H1 (cell line): ENCODE results near the gene CSNK1D. TPM values are rescaled to one million over a fixed set of nuclear protein-coding genes. Genes with fewer than 3 reads are reported as not detected.

ENCODE experiments used
- CTCF ChIA-PET: fragments of 300-600 bp; sonication (Branson Sonifier 250); formaldehyde crosslinking; loops from one replicate; lab custom pipeline; 2021; ENCODE audit not compliant: partially characterized antibody; lab: Charles Lee
- POLR2A ChIA-PET: fragments of 300-600 bp; sonication (Branson Sonifier 250); formaldehyde crosslinking; loops from one replicate; lab custom pipeline; 2021; ENCODE audit warnings: inconsistent platforms; ENCODE audit not compliant: partially characterized antibody; lab: Charles Lee
- DNase-seq, 2 experiments: peaks; one replicate each; pipeline versions ENCODE4 v3.0.0 to v3.0.0-alpha.2; 2010 to 2022; ENCODE audit warnings: low spot score in 2 of 2, low read depth in 1 of 2, mixed read lengths in 1 of 2
- FAIRE-seq: peaks from 2 replicates; lab custom pipeline; 2011; peaks lifted over from hg19 to GRCh38; lab: Jason Lieb, UNC
- H2AFZ ChIP-seq: 2 replicates; pipeline ENCODE4 v1.8.1; 2012; ENCODE audit warnings: low read length, inconsistent platforms
- H2AK5ac ChIP-seq: 2 replicates; pipeline ENCODE4 v1.6.1; 2013; ENCODE audit warnings: low read depth, low read length
- H2BK120ac ChIP-seq: replicated peaks from 2 replicates; pipeline ENCODE3; 2013; ENCODE audit warnings: low read depth, low read length, inconsistent platforms
- H2BK12ac ChIP-seq: 2 replicates; pipeline ENCODE4 v1.6.1; 2013; ENCODE audit warnings: low read depth, low read length
- H2BK15ac ChIP-seq: 2 replicates; pipeline ENCODE4 v1.6.1; 2013; ENCODE audit warnings: low read length
- H2BK20ac ChIP-seq: 2 replicates; pipeline ENCODE4 v1.6.1; 2013; ENCODE audit warnings: low read length
- H2BK5ac ChIP-seq: 2 replicates; pipeline ENCODE4 v1.6.1; 2013; ENCODE audit warnings: low read depth, low read length
- H3K14ac ChIP-seq: 2 replicates; pipeline ENCODE4 v1.6.1; 2013; ENCODE audit warnings: inconsistent platforms; ENCODE audit not compliant: insufficient read length
- H3K18ac ChIP-seq: 2 replicates; pipeline ENCODE4 v1.6.1; 2013; ENCODE audit warnings: low read length; ENCODE audit errors: extremely low read depth
- H3K23ac ChIP-seq: 2 replicates; pipeline ENCODE4 v1.6.1; 2013; ENCODE audit warnings: inconsistent platforms; ENCODE audit not compliant: insufficient read length
- H3K23me2 ChIP-seq: 2 replicates; pipeline ENCODE4 v1.6.1; 2013; ENCODE audit warnings: low read depth, low read length
- H3K27ac ChIP-seq: 2 replicates; pipeline ENCODE4 v1.6.1; 2011; ENCODE audit warnings: low read depth, low read length, inconsistent platforms
- H3K27me3 ChIP-seq, 4 experiments: replicated peaks in 1 of 4; 1 replicate in 1 of 4; 2 replicates in 3 of 4; pipeline versions ENCODE4 v1.6.1 to v1.8.1; 2011 to 2013; ENCODE audit warnings: low read length in 3 of 4, mild to moderate bottlenecking in 3 of 4, inconsistent platforms in 2 of 4, mixed read lengths in 2 of 4, moderate library complexity in 1 of 4; ENCODE audit not compliant: control insufficient read depth in 3 of 4, insufficient read depth in 3 of 4; ENCODE audit errors: extremely low read depth in 1 of 4
- H3K36me3 ChIP-seq, 4 experiments: 2 replicates each; pipeline versions ENCODE4 v1.6.1 to v1.8.1; 2011 to 2013; ENCODE audit warnings: mild to moderate bottlenecking in 4 of 4, low read length in 3 of 4, moderate library complexity in 2 of 4, control low read depth in 1 of 4, inconsistent platforms in 1 of 4; ENCODE audit not compliant: insufficient read depth in 4 of 4, control insufficient read depth in 2 of 4
- H3K4ac ChIP-seq: replicated peaks from 2 replicates; pipeline ENCODE3; 2013; ENCODE audit warnings: low read length, low read depth, mixed read lengths, inconsistent platforms; ENCODE audit not compliant: insufficient read length
- H3K4me1 ChIP-seq, 4 experiments: replicated peaks in 1 of 4; 1 replicate in 1 of 4; 2 replicates in 3 of 4; pipeline versions ENCODE4 v1.6.1 to v1.8.1; 2011 to 2013; ENCODE audit warnings: low read length in 3 of 4, inconsistent platforms in 2 of 4, mixed read lengths in 1 of 4; ENCODE audit not compliant: insufficient read depth in 4 of 4, control insufficient read depth in 3 of 4
- H3K4me2 ChIP-seq, 2 experiments: 2 replicates each; pipeline versions ENCODE4 v1.6.1 to v1.8.1; 2011 to 2013; ENCODE audit warnings: low read depth in 2 of 2, low read length in 2 of 2, control low read depth in 1 of 2, inconsistent platforms in 1 of 2, mild to moderate bottlenecking in 1 of 2; ENCODE audit not compliant: insufficient read depth in 1 of 2
- H3K4me3 ChIP-seq, 4 experiments: fragments of 200-600, 300-600 bp in 1 of 4; sonication (generic), shearing (Covaris generic), sonication (Bioruptor Twin) in 1 of 4; 2 replicates each; pipeline versions ENCODE4 v1.5.1 to v1.8.1; 2011 to 2016; ENCODE audit warnings: low read length in 4 of 4, low read depth in 3 of 4, control low read depth in 2 of 4, inconsistent platforms in 2 of 4, mild to moderate bottlenecking in 2 of 4, mixed read lengths in 1 of 4, moderate library complexity in 1 of 4; ENCODE audit not compliant: insufficient read depth in 2 of 4; ENCODE audit errors: extremely low read depth in 1 of 4
- H3K56ac ChIP-seq: replicated peaks from 2 replicates; pipeline ENCODE3; 2013; ENCODE audit warnings: low read depth, mild to moderate bottlenecking, mixed read lengths, low read length, inconsistent platforms; ENCODE audit not compliant: insufficient read length
- H3K79me1 ChIP-seq: 2 replicates; pipeline ENCODE4 v1.6.1; 2013; ENCODE audit warnings: low read depth, low read length, control low read depth
- H3K79me2 ChIP-seq, 2 experiments: 2 replicates each; pipeline versions ENCODE4 v1.6.1 to v1.8.1; 2012 to 2013; ENCODE audit warnings: low read length in 2 of 2, mild to moderate bottlenecking in 2 of 2, inconsistent platforms in 1 of 2; ENCODE audit not compliant: insufficient read depth in 2 of 2, control insufficient read depth in 1 of 2
- H3K9ac ChIP-seq, 4 experiments: replicated peaks in 1 of 4; 1 replicate in 1 of 4; 2 replicates in 3 of 4; pipeline versions ENCODE4 v1.6.1 to v1.8.1; 2011 to 2013; ENCODE audit warnings: low read depth in 3 of 4, low read length in 3 of 4, control low read depth in 2 of 4, mild to moderate bottlenecking in 2 of 4, moderate library complexity in 2 of 4, inconsistent platforms in 1 of 4; ENCODE audit errors: extremely low read depth in 1 of 4
- H3K9me3 ChIP-seq, 2 experiments: 2 replicates each; pipeline versions ENCODE4 v1.6.1 to v1.8.1; 2012 to 2013; ENCODE audit warnings: mild to moderate bottlenecking in 2 of 2, moderate library complexity in 2 of 2, control low read depth in 1 of 2, inconsistent platforms in 1 of 2, low read depth in 1 of 2, low read length in 1 of 2, mixed read lengths in 1 of 2; ENCODE audit not compliant: insufficient read depth in 2 of 2
- H4K20me1 ChIP-seq, 2 experiments: replicated peaks in 1 of 2; 2 replicates each; pipeline versions ENCODE3 to v1.8.1; 2011 to 2013; ENCODE audit warnings: inconsistent platforms in 2 of 2, low read length in 2 of 2, mild to moderate bottlenecking in 1 of 2; ENCODE audit not compliant: insufficient read depth in 2 of 2, control insufficient read depth in 1 of 2
- H4K5ac ChIP-seq: 2 replicates; pipeline ENCODE4 v1.6.1; 2013; ENCODE audit warnings: low read length, low read depth, mixed read lengths, inconsistent platforms; ENCODE audit not compliant: insufficient read length
- H4K8ac ChIP-seq: 2 replicates; pipeline ENCODE4 v1.8.0; 2013; ENCODE audit warnings: mild to moderate bottlenecking, moderate library complexity, low read length, inconsistent platforms; ENCODE audit not compliant: insufficient read depth; ENCODE audit errors: extremely low read depth
- H4K91ac ChIP-seq: replicated peaks from 2 replicates; pipeline ENCODE3; 2013; ENCODE audit warnings: low read length, mixed read lengths, inconsistent platforms; ENCODE audit not compliant: insufficient read length
- CEBPB ChIP-seq: IDR thresholded peaks from 2 replicates; pipeline ENCODE4 v1.6.1; 2012; ENCODE audit warnings: low read depth, low read length
- CHD1 ChIP-seq: IDR thresholded peaks from 2 replicates; pipeline ENCODE4 v1.6.1; 2012; ENCODE audit warnings: low read depth, low read length, improper control_type of control experiment
- CTBP2 ChIP-seq: IDR thresholded peaks from 2 replicates; pipeline ENCODE4 v1.7.0; 2011; ENCODE audit warnings: borderline replicate concordance, mild to moderate bottlenecking, moderate library complexity, mixed read lengths, low read length; ENCODE audit not compliant: insufficient read depth, insufficient read length
- EZH2 ChIP-seq: fragments of 200-600 bp; sonication (generic); IDR thresholded peaks from 2 replicates; pipeline ENCODE4 v1.7.1; 2012; ENCODE audit warnings: low read depth, mild to moderate bottlenecking, moderate library complexity, low read length, inconsistent platforms; ENCODE audit not compliant: severe bottlenecking
- KDM1A ChIP-seq: fragments of 200-600, 300-600 bp; sonication (generic); IDR thresholded peaks from 2 replicates; pipeline ENCODE4 v1.7.1; 2016; ENCODE audit warnings: mild to moderate bottlenecking, low read length, borderline replicate concordance
- ZNF274 ChIP-seq: IDR thresholded peaks from 2 replicates; pipeline ENCODE4 v1.7.0; 2012; ENCODE audit warnings: low read length, borderline replicate concordance; ENCODE audit errors: extremely low read depth
- WGBS, 2 experiments: shearing (Covaris generic) in 1 of 2; methylation state at CpG; one replicate each; pipeline versions ENCODE4 v1.1.6 to v1.1.7; 2013 to 2015; ENCODE audit warnings: low lambda C conversion rate in 2 of 2, mixed read lengths in 2 of 2, inconsistent platforms in 1 of 2, low coverage in 1 of 2, missing lambda C conversion rate in 1 of 2; ENCODE audit not compliant: insufficient replicate concordance in 2 of 2, insufficient coverage in 1 of 2, insufficient read length in 1 of 2; ENCODE audit errors: extremely low coverage in 1 of 2, missing lambda C conversion rate in 1 of 2; 5-methylcytosine and 5-hydroxymethylcytosine counted together
- polyA plus RNA-seq, 7 experiments: library from polyadenylated mRNA; depleted of rRNA in 3 of 7; stranded (reverse) in 5 of 7; unstranded in 2 of 7; fragments of >200 nt in 5 of 7; fragments of 200-250 nt in 2 of 7; gene quantifications; 1 replicate in 5 of 7; 2 replicates in 1 of 7; 4 replicates in 1 of 7; pipeline versions ENCODE4 v1.2.1 to v1.2.3, GENCODE V29; 2011 to 2013; ENCODE audit warnings: missing spikeins in 2 of 7, mixed read lengths in 2 of 7
- total RNA-seq: library from RNA; stranded (reverse); fragmentation: NEBNext Ultra II Directional; extraction: Animal tissue kit (Norgen Biotek cat#: 25700); gene quantifications from 2 replicates; pipeline ENCODE4 v1.2.1, GENCODE V29; 2021

Gene CSNK1D
- total and polyA plus RNA-seq, 2 of the 8 experiments (the other 6 are each of a cell fraction or from before 2014, with no cell fraction given), result 73.5 to 103 TPM

DNA sequence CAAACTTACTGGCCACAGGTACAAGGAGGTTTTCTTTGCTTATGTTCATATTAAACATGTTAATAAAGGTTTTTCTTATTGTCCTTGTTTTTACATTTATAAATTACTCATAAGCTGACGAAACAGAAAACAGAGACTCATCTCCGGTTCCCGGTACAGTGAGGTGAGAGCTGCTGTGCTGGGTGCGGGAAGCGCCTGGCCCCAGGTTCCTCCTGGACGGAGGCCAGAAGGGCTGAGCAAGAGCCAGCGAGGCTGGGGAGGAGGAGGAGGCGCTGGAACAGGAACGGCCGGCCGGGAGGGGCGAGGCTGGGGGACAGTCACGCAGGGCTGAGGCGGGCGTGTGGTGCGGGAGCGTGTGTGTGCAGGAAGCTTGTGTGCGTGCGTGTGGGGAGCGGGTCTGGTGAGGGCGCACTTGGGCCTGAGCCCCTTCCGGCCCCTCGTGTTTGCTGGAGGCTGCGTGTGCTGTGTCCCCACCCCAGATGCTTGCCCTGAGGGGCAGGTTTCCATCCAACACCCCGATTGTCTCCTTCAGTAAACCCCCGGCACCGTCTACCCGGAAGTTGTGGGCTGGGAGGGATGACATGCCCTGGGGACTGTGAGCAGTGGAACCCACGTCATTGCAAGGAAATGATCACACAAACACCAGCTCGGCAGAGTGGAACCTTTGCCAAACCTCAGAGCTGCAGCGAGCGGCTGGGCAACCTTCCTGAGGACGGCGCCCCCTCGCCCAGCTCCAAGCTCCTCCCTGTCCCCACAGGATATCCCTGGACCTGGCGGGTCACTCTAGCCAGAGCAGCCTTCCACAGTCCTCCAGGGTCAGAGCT is 24.4 kb upstream of the CSNK1D start:
- Histone ChIP-seq H2BK20ac (no peak overlapping the region), H3K79me2 (no peaks in the 10 kb centered on the region), H3K56ac (no peak overlapping the region), H3K4ac (no peak overlapping the region), H2AFZ (0 out of 2 replicates have a peak overlapping the region, but pooled peaks have one; percentile 64), H3K9ac (peak overlapping the region in 1 of 4 experiments; percentile 28; a peak in 1 of 7 replicates), H3K23me2 (no peaks in the 10 kb centered on the region; the same call in 1 of the 2 replicates), H3K27me3 (peaks cover 0 to 7% (median 4%) of the 10 kb centered on the region in 4 experiments; a peak in 3 of 7 replicates), H3K36me3 (no peaks in the 10 kb centered on the region), H3K23ac (no peak overlapping the region), H3K9me3 (no peaks in the 10 kb centered on the region), H2BK15ac (peak overlapping the region; percentile 21; the same call in 1 of the 2 replicates), H4K8ac (peak overlapping the region; percentile 43; the same call in 1 of the 2 replicates), H2BK120ac (no peak overlapping the region), H4K5ac (no peak overlapping the region), H4K20me1 (peaks cover 0 to 2% of the 10 kb centered on the region in 2 experiments), H3K79me1 (no peaks in the 10 kb centered on the region), H2AK5ac (no peak overlapping the region), H3K18ac (no peak overlapping the region; the same call in 1 of the 2 replicates), H3K14ac (no peak overlapping the region), H2BK12ac (0 out of 2 replicates have a peak overlapping the region, but pooled peaks have one; percentile 50), H4K91ac (no peak overlapping the region), H2BK5ac (no peak overlapping the region), H3K4me2 (no peak overlapping the region), H3K4me3 (no peak overlapping the region), H3K27ac (no peak overlapping the region), H3K4me1 (peaks cover 0 to 20% (median 4%) of the 10 kb centered on the region in 4 experiments; a peak in 5 of 7 replicates)
- CTCF ChIA-PET, result interaction anchor here (0.6 to 3.7 kb wide), 11 partner anchors 13 to 183 kb away, joined by 3 to 11 read pairs (median 5); partner anchors contain the start of genes CD7 and SECTM1
- 73% methylated on average over 36 of the region's 36 CpGs; no CpG with 5 or more reads in 1 of the 2 experiments for WGBS, 2 experiments
- FAIRE-seq (no peak), DNase-seq (no peak)
- POLR2A ChIA-PET, result interaction anchor here (0.6 to 1.8 kb wide), 8 partner anchors 10 to 256 kb away, joined by 3 to 6 read pairs (median 3); partner anchors contain the start of genes CD7 and CSNK1D
- TF ChIP-seq ZNF274, result no peak
- TF ChIP-seq CHD1, result no peak
- TF ChIP-seq CTBP2, result no peak
- TF ChIP-seq KDM1A, result no peak
- no peak for TF ChIP-seq EZH2
- no peak for TF ChIP-seq CEBPB
